ENCODE measurements around the gene TOP3A. TPM values are rescaled to one million over a fixed set of nuclear protein-coding genes. Genes with fewer than 3 reads are reported as not detected.

The TOP3A gene
- total RNA-seq, 1 donor from 2014 or later, result 21.9 TPM

DNA sequence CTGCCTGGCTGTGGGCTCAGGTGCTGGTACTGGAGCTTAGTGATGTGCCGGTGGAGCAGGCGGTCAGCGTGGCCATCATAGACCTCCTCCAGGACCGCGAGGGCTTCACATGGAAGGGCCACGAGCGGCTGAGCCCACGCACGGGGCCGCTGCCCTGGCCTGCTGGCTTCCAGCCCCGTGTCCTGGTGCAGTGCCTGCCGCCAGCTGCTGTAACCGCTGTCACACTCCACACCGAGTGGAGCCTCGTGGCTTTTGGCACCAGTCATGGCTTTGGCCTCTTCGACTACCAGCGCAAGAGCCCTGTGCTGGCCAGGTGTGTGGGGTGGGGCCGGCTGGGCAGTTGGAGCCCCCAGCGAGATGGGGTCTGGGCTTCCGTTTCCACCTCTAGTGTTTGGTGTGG is 77.3 kb downstream of the TOP3A start:
- Histone ChIP-seq H3K9me3 (ENCODE audit: control insufficient read depth in 3 of 3, low read length in 3 of 3) (no peaks in the 10 kb centered on the region), H3K36me3 (ENCODE audit: control insufficient read depth in 3 of 3, insufficient read depth in 3 of 3, low read length in 3 of 3) (peaks cover 41 to 44% (median 41%) of the 10 kb centered on the region in 3 donors)

DNA sequence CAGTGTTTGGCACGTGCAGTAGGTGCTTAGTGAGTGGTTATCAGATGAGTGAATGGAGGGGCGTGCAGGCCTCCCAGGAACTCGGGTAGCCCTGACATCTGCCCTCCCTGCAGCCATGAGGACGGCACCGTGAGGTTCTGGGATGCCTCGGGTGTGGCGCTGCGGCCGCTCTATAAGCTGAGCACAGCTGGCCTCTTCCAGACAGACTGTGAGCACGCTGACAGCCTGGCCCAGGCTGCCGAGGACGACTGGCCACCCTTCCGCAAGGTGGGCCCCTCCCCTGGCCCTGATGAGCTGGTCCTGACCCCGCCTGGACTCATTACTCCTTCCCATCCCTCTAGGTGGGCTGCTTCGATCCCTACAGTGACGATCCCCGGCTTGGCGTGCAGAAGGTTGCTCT is 78.3 kb downstream of the TOP3A start:
- H3K27ac ChIP-seq (ENCODE audit: low read depth, low read length), result no peak overlapping the region
- no peaks in the 10 kb centered on the region for H3K9me3 ChIP-seq (ENCODE audit: control insufficient read depth in 3 of 3, low read length in 3 of 3)
- no peaks in the 10 kb centered on the region for H3K27me3 ChIP-seq (ENCODE audit: control insufficient read depth in 3 of 3, insufficient read depth in 3 of 3, low read length in 3 of 3)
- H3K9ac ChIP-seq (ENCODE audit: low read depth in 1 of 3, low read length in 3 of 3), result no peak overlapping the region
- no peak overlapping the region for H3K4me3 ChIP-seq (ENCODE audit: low read length in 3 of 3)
- no peaks in the 10 kb centered on the region for H3K4me1 ChIP-seq (ENCODE audit: control insufficient read depth in 3 of 3, insufficient read depth in 3 of 3, low read length in 3 of 3)
- peaks cover 37 to 40% (median 37%) of the 10 kb centered on the region in 3 donors for H3K36me3 ChIP-seq (ENCODE audit: control insufficient read depth in 3 of 3, insufficient read depth in 3 of 3, low read length in 3 of 3)

More for the DNA sequence above, 77.3 kb downstream of the TOP3A start:
- Histone ChIP-seq H3K27ac (ENCODE audit: low read depth, low read length) (no peak overlapping the region), H3K9ac (ENCODE audit: low read depth in 1 of 3, low read length in 3 of 3) (no peak overlapping the region), H3K27me3 (ENCODE audit: control insufficient read depth in 3 of 3, insufficient read depth in 3 of 3, low read length in 3 of 3) (no peaks in the 10 kb centered on the region), H3K4me1 (ENCODE audit: control insufficient read depth in 3 of 3, insufficient read depth in 3 of 3, low read length in 3 of 3) (no peaks in the 10 kb centered on the region), H3K4me3 (ENCODE audit: low read length in 3 of 3) (no peak overlapping the region)

DNA sequence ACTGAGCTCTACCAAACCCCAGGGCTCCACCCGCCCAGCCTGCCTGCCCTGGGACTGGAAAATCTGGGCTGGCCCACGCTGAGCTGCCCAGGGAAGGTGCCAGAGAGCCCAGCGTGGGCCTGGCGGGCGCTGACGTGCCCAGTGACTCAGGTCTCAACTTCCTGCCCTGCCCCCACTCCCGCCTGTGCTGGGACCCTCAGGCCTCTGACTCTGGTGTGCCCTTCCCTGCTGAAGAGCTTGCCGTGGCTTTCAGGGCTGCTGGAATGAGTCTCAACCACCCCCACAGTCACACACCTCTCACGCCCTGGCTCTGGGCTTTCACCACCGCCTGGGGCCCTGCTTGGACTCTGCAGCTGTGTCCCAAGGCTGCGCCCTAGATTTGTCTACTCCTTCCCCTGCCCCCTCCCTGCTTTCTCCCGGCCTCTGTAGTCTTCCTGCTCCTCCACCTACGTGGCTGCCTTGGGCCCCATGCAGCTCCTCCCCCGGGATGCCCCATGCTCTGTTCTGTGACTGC is 79.0 kb downstream of the TOP3A start:
- H3K9ac ChIP-seq (ENCODE audit: low read depth in 1 of 3, low read length in 3 of 3), result no peak overlapping the region
- no peaks in the 10 kb centered on the region for H3K27me3 ChIP-seq (ENCODE audit: control insufficient read depth in 3 of 3, insufficient read depth in 3 of 3, low read length in 3 of 3)
- H3K27ac ChIP-seq (ENCODE audit: low read depth, low read length), result no peak overlapping the region
- no peaks in the 10 kb centered on the region for H3K4me1 ChIP-seq (ENCODE audit: control insufficient read depth in 3 of 3, insufficient read depth in 3 of 3, low read length in 3 of 3)
- peaks cover 33 to 40% (median 34%) of the 10 kb centered on the region in 3 donors for H3K36me3 ChIP-seq (ENCODE audit: control insufficient read depth in 3 of 3, insufficient read depth in 3 of 3, low read length in 3 of 3)
- H3K9me3 ChIP-seq (ENCODE audit: control insufficient read depth in 3 of 3, low read length in 3 of 3), result no peaks in the 10 kb centered on the region
- no peak overlapping the region for H3K4me3 ChIP-seq (ENCODE audit: low read length in 3 of 3)

DNA sequence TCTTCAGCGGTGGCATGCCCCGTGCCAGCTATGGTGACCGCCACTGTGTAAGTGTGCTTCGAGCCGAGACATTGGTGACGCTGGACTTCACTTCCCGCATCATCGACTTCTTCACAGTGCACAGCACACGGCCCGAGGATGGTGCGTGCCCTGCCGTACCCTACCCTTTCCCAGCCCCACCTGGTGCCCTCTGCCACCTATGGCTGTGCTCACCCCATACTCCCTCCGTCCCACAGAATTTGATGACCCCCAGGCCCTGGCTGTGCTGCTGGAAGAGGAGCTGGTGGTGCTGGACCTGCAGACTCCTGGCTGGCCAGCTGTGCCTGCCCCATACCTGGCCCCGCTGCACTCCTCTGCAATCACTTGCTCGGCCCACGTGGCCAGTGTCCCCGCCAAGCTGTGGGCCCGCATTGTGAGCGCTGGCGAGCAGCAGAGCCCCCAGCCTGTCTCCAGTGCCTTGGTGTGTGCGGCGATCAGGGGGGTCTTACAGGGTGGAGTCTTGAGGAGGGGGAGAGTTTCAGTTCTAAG is 79.9 kb downstream of the TOP3A start:
- H3K27ac ChIP-seq (ENCODE audit: low read depth, low read length), result no peak overlapping the region
- no peaks in the 10 kb centered on the region for H3K27me3 ChIP-seq (ENCODE audit: control insufficient read depth in 3 of 3, insufficient read depth in 3 of 3, low read length in 3 of 3)
- no peak overlapping the region for H3K9ac ChIP-seq (ENCODE audit: low read depth in 1 of 3, low read length in 3 of 3)
- H3K36me3 ChIP-seq (ENCODE audit: control insufficient read depth in 3 of 3, insufficient read depth in 3 of 3, low read length in 3 of 3), result peaks cover 33 to 40% (median 34%) of the 10 kb centered on the region in 3 donors
- H3K4me1 ChIP-seq (ENCODE audit: control insufficient read depth in 3 of 3, insufficient read depth in 3 of 3, low read length in 3 of 3), result no peaks in the 10 kb centered on the region
- H3K4me3 ChIP-seq (ENCODE audit: low read length in 3 of 3), result no peak overlapping the region
- no peaks in the 10 kb centered on the region for H3K9me3 ChIP-seq (ENCODE audit: control insufficient read depth in 3 of 3, low read length in 3 of 3)

DNA sequence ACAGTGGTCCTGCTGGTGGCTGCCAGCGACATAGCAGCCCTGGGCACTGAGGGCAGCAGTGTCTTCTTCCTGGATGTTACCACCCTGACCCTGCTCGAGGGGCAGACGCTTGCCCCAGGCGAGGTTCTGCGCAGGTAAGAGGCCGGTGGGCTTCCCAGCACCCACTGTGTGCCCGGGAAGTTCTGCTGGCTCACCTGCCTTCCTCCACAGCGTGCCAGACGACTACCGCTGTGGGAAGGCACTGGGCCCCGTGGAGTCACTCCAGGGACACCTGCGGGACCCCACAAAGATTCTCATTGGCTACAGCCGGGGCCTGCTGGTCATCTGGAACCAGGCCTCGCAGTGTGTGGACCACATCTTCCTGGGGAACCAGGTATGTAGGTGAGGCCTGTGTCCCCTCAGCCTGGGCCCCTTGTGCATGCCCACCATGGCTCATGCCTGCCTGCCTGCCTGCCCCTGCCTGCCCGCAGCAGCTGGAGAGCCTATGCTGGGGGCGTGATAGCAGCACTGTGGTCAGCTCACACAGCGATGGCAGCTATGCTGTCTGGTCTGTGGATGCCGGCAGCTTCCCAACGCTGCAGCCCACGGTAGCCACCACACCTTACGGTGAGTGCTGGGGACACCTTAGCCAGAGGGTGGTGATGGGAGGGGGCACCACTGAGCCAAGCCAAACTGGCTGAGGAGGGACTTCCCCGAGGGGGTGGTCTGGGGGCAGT is 80.8 kb downstream of the TOP3A start:
- Histone ChIP-seq H3K9me3 (ENCODE audit: control insufficient read depth in 3 of 3, low read length in 3 of 3) (no peaks in the 10 kb centered on the region), H3K4me3 (ENCODE audit: low read length in 3 of 3) (no peak overlapping the region), H3K27ac (ENCODE audit: low read depth, low read length) (no peak overlapping the region), H3K27me3 (ENCODE audit: control insufficient read depth in 3 of 3, insufficient read depth in 3 of 3, low read length in 3 of 3) (no peaks in the 10 kb centered on the region), H3K9ac (ENCODE audit: low read depth in 1 of 3, low read length in 3 of 3) (no peak overlapping the region), H3K36me3 (ENCODE audit: control insufficient read depth in 3 of 3, insufficient read depth in 3 of 3, low read length in 3 of 3) (peaks cover 33 to 40% (median 34%) of the 10 kb centered on the region in 3 donors), H3K4me1 (ENCODE audit: control insufficient read depth in 3 of 3, insufficient read depth in 3 of 3, low read length in 3 of 3) (no peaks in the 10 kb centered on the region)

DNA sequence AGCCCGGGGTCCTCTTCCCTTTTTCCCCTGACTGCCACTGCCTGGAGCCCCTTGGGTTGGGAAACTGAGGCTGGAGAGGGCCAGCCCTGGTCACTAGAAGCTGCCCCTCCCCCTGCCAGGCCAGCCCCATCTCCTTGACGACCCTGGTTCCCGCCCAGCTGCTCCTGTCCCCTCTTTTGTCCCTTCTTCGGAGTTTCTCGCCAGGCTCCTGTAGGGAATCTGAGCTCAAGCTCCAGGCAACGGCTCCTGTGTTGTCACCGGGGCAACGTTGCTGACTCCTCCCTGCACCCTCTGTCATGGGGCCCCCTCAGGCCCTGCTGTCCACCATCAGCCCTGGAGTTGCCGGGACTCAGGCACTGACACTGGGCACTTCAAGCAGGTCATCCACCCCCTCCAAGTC is 83.6 kb downstream of the TOP3A start:
- Histone ChIP-seq H3K4me3 (ENCODE audit: low read length in 3 of 3) (no peak overlapping the region), H3K9ac (ENCODE audit: low read depth in 1 of 3, low read length in 3 of 3) (no peak overlapping the region), H3K4me1 (ENCODE audit: control insufficient read depth in 3 of 3, insufficient read depth in 3 of 3, low read length in 3 of 3) (peaks cover 5 to 11% (median 6%) of the 10 kb centered on the region in 3 donors), H3K36me3 (ENCODE audit: control insufficient read depth in 3 of 3, insufficient read depth in 3 of 3, low read length in 3 of 3) (peaks cover 15 to 28% (median 21%) of the 10 kb centered on the region in 3 donors), H3K27ac (ENCODE audit: low read depth, low read length) (no peak overlapping the region), H3K27me3 (ENCODE audit: control insufficient read depth in 3 of 3, insufficient read depth in 3 of 3, low read length in 3 of 3) (no peaks in the 10 kb centered on the region), H3K9me3 (ENCODE audit: control insufficient read depth in 3 of 3, low read length in 3 of 3) (no peaks in the 10 kb centered on the region)

DNA sequence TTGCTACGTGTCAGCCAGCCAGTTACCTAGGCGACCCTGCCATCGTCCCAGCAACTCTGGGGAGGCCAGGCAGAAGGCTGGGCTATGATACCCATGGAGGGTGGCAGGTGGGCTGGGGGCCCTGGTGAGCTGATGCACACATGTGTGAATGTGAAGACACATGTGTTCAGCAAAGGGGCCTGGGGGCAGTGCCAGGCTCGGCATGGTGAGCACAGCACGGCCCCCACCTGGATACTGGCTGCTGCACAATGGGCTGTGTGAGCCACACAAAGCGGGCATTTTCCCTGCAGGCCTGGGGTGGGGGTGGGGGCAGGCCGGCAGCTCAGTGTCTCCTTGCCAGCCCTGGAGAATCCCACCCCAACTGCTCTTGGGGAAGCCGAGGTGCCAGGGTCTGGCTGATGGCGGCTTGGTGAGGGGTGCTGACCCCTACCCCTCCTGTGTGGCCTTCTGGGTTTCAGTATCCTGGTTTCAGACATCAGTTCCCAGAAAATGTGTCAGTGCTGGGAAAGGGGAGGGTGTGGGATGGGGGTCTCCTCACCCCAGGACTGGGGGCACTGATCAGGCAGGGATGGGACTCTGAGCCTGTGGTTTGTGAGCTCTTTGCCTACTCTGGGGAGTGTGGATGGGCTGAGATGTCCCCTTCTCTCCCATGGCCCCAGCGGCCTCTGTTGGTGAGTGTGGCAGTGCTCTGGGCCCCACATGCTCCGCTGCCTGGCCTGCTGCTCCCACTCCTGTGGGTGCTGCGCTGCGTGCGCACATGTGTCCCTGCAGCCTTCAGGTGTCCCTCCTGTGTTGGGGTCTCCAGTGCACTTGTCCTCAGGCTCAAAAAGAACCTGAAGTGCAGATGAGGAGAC is 84.3 kb downstream of the TOP3A start:
- Histone ChIP-seq H3K27ac (ENCODE audit: low read depth, low read length) (no peak overlapping the region), H3K4me1 (ENCODE audit: control insufficient read depth in 3 of 3, insufficient read depth in 3 of 3, low read length in 3 of 3) (peaks cover 9 to 15% (median 10%) of the 10 kb centered on the region in 3 donors), H3K4me3 (ENCODE audit: low read length in 3 of 3) (no peak overlapping the region), H3K27me3 (ENCODE audit: control insufficient read depth in 3 of 3, insufficient read depth in 3 of 3, low read length in 3 of 3) (no peaks in the 10 kb centered on the region), H3K36me3 (ENCODE audit: control insufficient read depth in 3 of 3, insufficient read depth in 3 of 3, low read length in 3 of 3) (peaks cover 15 to 23% (median 21%) of the 10 kb centered on the region in 3 donors), H3K9ac (ENCODE audit: low read depth in 1 of 3, low read length in 3 of 3) (no peak overlapping the region), H3K9me3 (ENCODE audit: control insufficient read depth in 3 of 3, low read length in 3 of 3) (no peaks in the 10 kb centered on the region)

DNA sequence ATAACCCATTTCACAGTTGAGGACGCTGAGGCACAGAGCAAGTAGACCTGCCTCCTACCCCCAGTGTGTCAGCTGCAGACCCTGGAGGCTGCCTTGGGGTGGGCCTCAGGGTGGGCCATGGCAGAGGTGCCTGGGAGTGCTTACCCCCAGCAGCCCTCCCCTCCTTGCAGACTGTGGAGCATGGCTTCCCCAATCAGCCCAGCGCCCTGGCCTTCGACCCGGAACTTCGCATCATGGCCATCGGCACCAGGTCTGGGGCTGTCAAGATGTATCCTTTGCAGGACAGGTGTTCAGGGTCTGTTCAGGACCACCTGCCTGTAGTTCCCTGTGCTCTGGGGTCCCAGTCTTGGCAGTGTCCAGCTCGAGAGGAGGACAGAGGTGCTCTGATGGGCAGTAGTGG is 85.0 kb downstream of the TOP3A start:
- Histone ChIP-seq H3K4me3 (ENCODE audit: low read length in 3 of 3) (no peak overlapping the region), H3K9ac (ENCODE audit: low read depth in 1 of 3, low read length in 3 of 3) (no peak overlapping the region), H3K27me3 (ENCODE audit: control insufficient read depth in 3 of 3, insufficient read depth in 3 of 3, low read length in 3 of 3) (no peaks in the 10 kb centered on the region), H3K4me1 (ENCODE audit: control insufficient read depth in 3 of 3, insufficient read depth in 3 of 3, low read length in 3 of 3) (peaks cover 12 to 18% (median 13%) of the 10 kb centered on the region in 3 donors), H3K9me3 (ENCODE audit: control insufficient read depth in 3 of 3, low read length in 3 of 3) (no peaks in the 10 kb centered on the region), H3K36me3 (ENCODE audit: control insufficient read depth in 3 of 3, insufficient read depth in 3 of 3, low read length in 3 of 3) (peaks cover 8 to 16% (median 14%) of the 10 kb centered on the region in 3 donors), H3K27ac (ENCODE audit: low read depth, low read length) (no peak overlapping the region)

DNA sequence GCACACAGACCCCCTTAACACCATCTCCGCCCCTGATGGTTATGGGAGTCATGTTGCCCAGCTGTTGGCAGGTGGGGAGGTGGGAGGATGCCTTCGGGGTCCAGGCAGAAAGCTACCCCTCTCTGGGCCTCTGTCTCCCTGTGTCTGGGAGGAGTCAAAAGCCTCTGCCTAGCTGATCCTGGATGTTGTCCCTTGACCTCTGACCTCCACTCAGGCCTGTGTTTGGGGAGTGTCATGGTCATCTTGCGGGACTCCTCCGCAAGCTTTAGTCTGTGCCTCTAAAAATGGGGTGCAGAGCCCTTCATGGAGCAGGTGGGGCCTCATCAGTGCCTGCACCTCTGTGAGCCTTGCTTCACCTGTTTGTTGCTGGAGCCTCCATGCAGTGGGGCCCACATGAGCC is 85.5 kb downstream of the TOP3A start:
- no peaks in the 10 kb centered on the region for H3K27me3 ChIP-seq (ENCODE audit: control insufficient read depth in 3 of 3, insufficient read depth in 3 of 3, low read length in 3 of 3)
- H3K36me3 ChIP-seq (ENCODE audit: control insufficient read depth in 3 of 3, insufficient read depth in 3 of 3, low read length in 3 of 3), result peaks cover 6 to 10% (median 10%) of the 10 kb centered on the region in 3 donors
- no peak overlapping the region for H3K27ac ChIP-seq (ENCODE audit: low read depth, low read length)
- no peak overlapping the region for H3K9ac ChIP-seq (ENCODE audit: low read depth in 1 of 3, low read length in 3 of 3)
- H3K4me3 ChIP-seq (ENCODE audit: low read length in 3 of 3), result no peak overlapping the region
- H3K9me3 ChIP-seq (ENCODE audit: control insufficient read depth in 3 of 3, low read length in 3 of 3), result no peaks in the 10 kb centered on the region
- peaks cover 17 to 20% (median 18%) of the 10 kb centered on the region in 3 donors for H3K4me1 ChIP-seq (ENCODE audit: control insufficient read depth in 3 of 3, insufficient read depth in 3 of 3, low read length in 3 of 3)

Data from skeletal muscle tissue (tissue), 4 donors.